ENCODE measurements around the gene GBP3. TPM values are rescaled to one million over a fixed set of nuclear protein-coding genes. Genes with fewer than 3 reads are reported as not detected.
"Not testable (repeated sequence)": the region's sequence is repeated elsewhere in the genome, so short reads cannot be mapped to it uniquely, and the experiment has no call there.

Gene GBP3
- total and polyA plus RNA-seq, 2 donors (not counting 1 experiment from before 2014, with no cell fraction given): 44.9 to 51.5 TPM

DNA sequence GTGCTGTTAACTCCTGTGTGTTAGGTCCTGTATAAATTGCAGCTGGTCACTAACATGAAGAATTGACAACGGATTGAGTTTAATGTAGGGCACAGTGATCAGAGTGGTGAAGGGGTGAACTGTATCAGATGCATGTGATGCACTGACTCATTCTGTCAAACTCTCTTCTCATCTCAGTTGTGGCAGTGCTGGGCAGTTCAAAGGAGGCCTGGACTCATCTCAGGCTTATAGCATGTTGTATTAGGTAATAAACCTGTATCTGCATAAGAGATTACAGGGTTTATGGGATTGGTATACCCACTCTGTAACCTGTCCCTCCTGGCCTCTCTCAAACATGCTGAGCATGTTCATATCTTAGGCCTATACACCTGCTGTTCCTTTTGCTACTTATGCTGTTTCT is 12.4 kb upstream of the GBP3 start:
- Histone ChIP-seq H3K27ac (ENCODE audit: insufficient read depth, low read length) (no peak overlapping the region), H3K4me2 (ENCODE audit: extremely low read depth, insufficient read depth, low read length) (no peak overlapping the region), H2AFZ (ENCODE audit: low read length) (no peak overlapping the region), H3K36me3 (ENCODE audit: control insufficient read depth, insufficient read depth, low read length) (no peaks in the 10 kb centered on the region), H4K20me1 (ENCODE audit: control insufficient read depth, extremely low read depth, insufficient read depth, low read length) (no peaks in the 10 kb centered on the region), H3K4me1 (ENCODE audit: control insufficient read depth, extremely low read depth, insufficient read depth, low read length) (no peaks in the 10 kb centered on the region), H3K4me3 (replicated peaks in 1 of 4; ENCODE audit: control extremely low read depth in 1 of 4, insufficient read depth in 1 of 4, low read depth in 3 of 4, low read length in 4 of 4) (no peak overlapping the region), H3K9me3 (ENCODE audit: control insufficient read depth, insufficient read depth, low read depth, low read length) (no peaks in the 10 kb centered on the region), H3K79me2 (ENCODE audit: control insufficient read depth, insufficient read depth, low read length) (no peaks in the 10 kb centered on the region), H3K9ac (ENCODE audit: insufficient read depth, low read length) (no peak overlapping the region), H3K27me3 (ENCODE audit: control insufficient read depth, insufficient read depth, low read length) (no peaks in the 10 kb centered on the region)
- TF ChIP-seq, protein P1, sequence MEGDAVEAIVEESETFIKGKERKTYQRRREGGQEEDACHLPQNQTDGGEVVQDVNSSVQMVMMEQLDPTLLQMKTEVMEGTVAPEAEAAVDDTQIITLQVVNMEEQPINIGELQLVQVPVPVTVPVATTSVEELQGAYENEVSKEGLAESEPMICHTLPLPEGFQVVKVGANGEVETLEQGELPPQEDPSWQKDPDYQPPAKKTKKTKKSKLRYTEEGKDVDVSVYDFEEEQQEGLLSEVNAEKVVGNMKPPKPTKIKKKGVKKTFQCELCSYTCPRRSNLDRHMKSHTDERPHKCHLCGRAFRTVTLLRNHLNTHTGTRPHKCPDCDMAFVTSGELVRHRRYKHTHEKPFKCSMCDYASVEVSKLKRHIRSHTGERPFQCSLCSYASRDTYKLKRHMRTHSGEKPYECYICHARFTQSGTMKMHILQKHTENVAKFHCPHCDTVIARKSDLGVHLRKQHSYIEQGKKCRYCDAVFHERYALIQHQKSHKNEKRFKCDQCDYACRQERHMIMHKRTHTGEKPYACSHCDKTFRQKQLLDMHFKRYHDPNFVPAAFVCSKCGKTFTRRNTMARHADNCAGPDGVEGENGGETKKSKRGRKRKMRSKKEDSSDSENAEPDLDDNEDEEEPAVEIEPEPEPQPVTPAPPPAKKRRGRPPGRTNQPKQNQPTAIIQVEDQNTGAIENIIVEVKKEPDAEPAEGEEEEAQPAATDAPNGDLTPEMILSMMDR (conservative IDR thresholded peaks at IDR 0.05 in 1 of 2, IDR thresholded peaks at IDR 0.05 in 1 of 2; ENCODE audit: low read depth in 1 of 2, low read length in 2 of 2): no peak
- no peak for TF ChIP-seq EZH2 (IDR thresholded peaks at IDR 0.05; ENCODE audit: low read length, missing control alignments)
- no peak for DNase-seq (ENCODE audit: low read depth in 2 of 2)

DNA sequence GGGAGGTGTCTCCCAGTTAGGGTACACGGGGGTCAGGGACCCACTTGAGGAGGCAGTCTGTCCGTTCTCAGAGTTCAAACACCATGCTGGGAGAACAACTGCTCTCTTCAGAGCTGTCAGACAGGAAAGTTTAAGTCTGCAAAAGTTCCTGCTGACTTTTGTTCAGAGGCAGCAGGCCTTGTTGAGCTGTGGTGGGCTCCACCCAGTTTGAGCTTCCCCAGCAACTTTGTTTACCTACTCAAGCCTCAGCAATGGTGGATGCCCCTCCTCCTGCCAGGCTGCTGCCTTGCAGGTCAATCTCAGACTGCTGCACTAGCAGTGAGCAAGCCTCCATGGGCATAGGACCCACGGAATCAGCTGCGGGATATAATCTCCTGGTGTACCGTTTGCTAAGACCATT is 11.3 kb upstream of the GBP3 start:
- not testable (repeated sequence) for H3K4me2 ChIP-seq (ENCODE audit: extremely low read depth, insufficient read depth, low read length); DNase-seq (ENCODE audit: low read depth in 2 of 2); H3K79me2 ChIP-seq (ENCODE audit: control insufficient read depth, insufficient read depth, low read length); H3K9ac ChIP-seq (ENCODE audit: insufficient read depth, low read length); H3K4me1 ChIP-seq (ENCODE audit: control insufficient read depth, extremely low read depth, insufficient read depth, low read length); H3K36me3 ChIP-seq (ENCODE audit: control insufficient read depth, insufficient read depth, low read length); H3K27ac ChIP-seq (ENCODE audit: insufficient read depth, low read length); H3K27me3 ChIP-seq (ENCODE audit: control insufficient read depth, insufficient read depth, low read length); H3K4me3 ChIP-seq (replicated peaks in 1 of 4; ENCODE audit: control extremely low read depth in 1 of 4, insufficient read depth in 1 of 4, low read depth in 3 of 4, low read length in 4 of 4); H4K20me1 ChIP-seq (ENCODE audit: control insufficient read depth, extremely low read depth, insufficient read depth, low read length); H2AFZ ChIP-seq (ENCODE audit: low read length); H3K9me3 ChIP-seq (ENCODE audit: control insufficient read depth, insufficient read depth, low read depth, low read length)

DNA sequence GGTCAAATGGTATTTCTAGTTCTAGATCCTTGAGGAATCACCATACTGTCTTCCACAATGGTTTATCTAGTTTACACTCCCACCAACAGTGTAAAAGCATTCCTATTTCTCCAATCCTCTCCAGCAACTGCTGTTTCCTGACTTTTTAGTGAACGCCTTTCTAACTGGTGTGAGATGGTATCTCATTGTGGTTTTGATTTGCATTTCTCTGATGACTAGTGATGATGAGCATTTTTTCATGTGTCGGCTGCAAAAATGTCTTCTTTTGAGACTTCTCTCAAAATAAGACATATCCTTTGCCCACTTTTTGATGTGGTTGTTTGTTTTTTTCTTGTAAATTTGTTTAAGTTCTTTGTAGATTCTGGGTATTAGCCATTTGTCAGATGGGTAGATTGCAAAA is 6.4 kb upstream of the GBP3 start:
- not testable (repeated sequence) for H3K36me3 ChIP-seq (ENCODE audit: control insufficient read depth, insufficient read depth, low read length); H3K4me2 ChIP-seq (ENCODE audit: extremely low read depth, insufficient read depth, low read length); H3K27me3 ChIP-seq (ENCODE audit: control insufficient read depth, insufficient read depth, low read length); H4K20me1 ChIP-seq (ENCODE audit: control insufficient read depth, extremely low read depth, insufficient read depth, low read length); H3K9ac ChIP-seq (ENCODE audit: insufficient read depth, low read length); H3K4me3 ChIP-seq (replicated peaks in 1 of 4; ENCODE audit: control extremely low read depth in 1 of 4, insufficient read depth in 1 of 4, low read depth in 3 of 4, low read length in 4 of 4); H3K9me3 ChIP-seq (ENCODE audit: control insufficient read depth, insufficient read depth, low read depth, low read length); H3K27ac ChIP-seq (ENCODE audit: insufficient read depth, low read length); H2AFZ ChIP-seq (ENCODE audit: low read length); H3K4me1 ChIP-seq (ENCODE audit: control insufficient read depth, extremely low read depth, insufficient read depth, low read length); H3K79me2 ChIP-seq (ENCODE audit: control insufficient read depth, insufficient read depth, low read length)
- peak in 1 of 2 donors; percentile 65 for DNase-seq (ENCODE audit: low read depth in 2 of 2)

DNA sequence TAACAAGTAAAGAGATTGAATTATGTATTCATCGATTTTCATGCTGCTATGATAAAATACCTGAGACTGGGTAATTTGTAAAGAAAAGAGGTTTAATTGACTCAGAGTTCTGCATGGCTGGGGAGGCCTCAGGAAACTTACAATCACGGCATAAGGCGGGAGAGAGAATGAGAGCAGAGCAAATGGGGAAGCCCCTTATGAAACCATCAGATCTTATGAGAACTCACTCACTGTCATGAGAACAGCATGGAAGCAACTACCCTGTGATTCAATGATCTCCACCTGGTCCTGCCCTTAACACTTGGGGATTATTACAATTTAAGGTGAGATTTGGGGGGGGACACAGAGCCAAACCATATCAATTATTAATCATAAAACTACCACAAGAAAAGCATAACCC is 3.3 kb upstream of the GBP3 start:
- Histone ChIP-seq H3K36me3 (ENCODE audit: control insufficient read depth, insufficient read depth, low read length) (no peaks in the 10 kb centered on the region), H3K4me2 (ENCODE audit: extremely low read depth, insufficient read depth, low read length) (no peak overlapping the region), H3K9ac (ENCODE audit: insufficient read depth, low read length) (no peak overlapping the region), H4K20me1 (ENCODE audit: control insufficient read depth, extremely low read depth, insufficient read depth, low read length) (no peaks in the 10 kb centered on the region), H3K79me2 (ENCODE audit: control insufficient read depth, insufficient read depth, low read length) (peaks cover 13% of the 10 kb centered on the region), H3K9me3 (ENCODE audit: control insufficient read depth, insufficient read depth, low read depth, low read length) (no peaks in the 10 kb centered on the region), H2AFZ (ENCODE audit: low read length) (no peak overlapping the region), H3K27ac (ENCODE audit: insufficient read depth, low read length) (no peak overlapping the region), H3K27me3 (ENCODE audit: control insufficient read depth, insufficient read depth, low read length) (no peaks in the 10 kb centered on the region), H3K4me1 (ENCODE audit: control insufficient read depth, extremely low read depth, insufficient read depth, low read length) (peaks cover 4% of the 10 kb centered on the region), H3K4me3 (replicated peaks in 1 of 4; ENCODE audit: control extremely low read depth in 1 of 4, insufficient read depth in 1 of 4, low read depth in 3 of 4, low read length in 4 of 4) (no peak overlapping the region)
- no peak for DNase-seq (ENCODE audit: low read depth in 2 of 2)
- TF ChIP-seq, protein P1 (conservative IDR thresholded peaks at IDR 0.05 in 1 of 2, IDR thresholded peaks at IDR 0.05 in 1 of 2; ENCODE audit: low read depth in 1 of 2, low read length in 2 of 2): no peak
- no peak for TF ChIP-seq EZH2 (IDR thresholded peaks at IDR 0.05; ENCODE audit: low read length, missing control alignments)

All from fibroblast of lung (primary cell).